Activated naive CD4-positive, alpha-beta T cell treated with anti-CD3 and anti-CD28 coated beads for 36 hours (primary cell): Measurements from ENCODE around the gene CGB7. TPM values are rescaled to one million over a fixed set of nuclear protein-coding genes. Genes with fewer than 3 reads are reported as not detected.
A peak's percentile ranks its signal among the peaks of the same experiment; 100 is the strongest.

Experiments
- CTCF ChIA-PET: fragments of 350-600 bp; sonication (Branson Sonifier 250); formaldehyde crosslinking; loops from one replicate; lab custom pipeline; 2021; ENCODE audit warnings: antibody characterized with exemption; lab: Charles Lee
- DNase-seq: peaks from one replicate; pipeline ENCODE4 v3.0.0-alpha.2; 2020
- H3K27ac Mint-ChIP-seq: one replicate; pipeline ENCODE4 v1.8.0; 2021; ENCODE audit warnings: mild to moderate bottlenecking, mixed read lengths
- H3K27me3 Mint-ChIP-seq: one replicate; pipeline ENCODE4 v1.8.0; 2021; ENCODE audit warnings: low read depth, mixed read lengths
- H3K36me3 Mint-ChIP-seq: one replicate; pipeline ENCODE4 v1.8.0; 2021; ENCODE audit warnings: low read depth, mixed read lengths
- H3K4me1 Mint-ChIP-seq: one replicate; pipeline ENCODE4 v1.8.0; 2021; ENCODE audit warnings: low read depth, mixed read lengths
- H3K4me3 Mint-ChIP-seq: one replicate; pipeline ENCODE4 v1.8.0; 2021; ENCODE audit warnings: mild to moderate bottlenecking, moderate library complexity, mixed read lengths
- H3K9me3 Mint-ChIP-seq: one replicate; pipeline ENCODE4 v1.8.0; 2021; ENCODE audit warnings: mixed read lengths
- intact Hi-C: fragments of 100-400 bp; cut with micrococcal nuclease; formaldehyde crosslinking; loops from one replicate; pipeline ENCODE4 v1.15.1; 2023
- total RNA-seq, 2 experiments: library from RNA; stranded (reverse); gene quantifications; one replicate each; pipeline ENCODE4 v1.2.3, GENCODE V29; 2021

Gene CGB7
- not detected for total RNA-seq

DNA sequence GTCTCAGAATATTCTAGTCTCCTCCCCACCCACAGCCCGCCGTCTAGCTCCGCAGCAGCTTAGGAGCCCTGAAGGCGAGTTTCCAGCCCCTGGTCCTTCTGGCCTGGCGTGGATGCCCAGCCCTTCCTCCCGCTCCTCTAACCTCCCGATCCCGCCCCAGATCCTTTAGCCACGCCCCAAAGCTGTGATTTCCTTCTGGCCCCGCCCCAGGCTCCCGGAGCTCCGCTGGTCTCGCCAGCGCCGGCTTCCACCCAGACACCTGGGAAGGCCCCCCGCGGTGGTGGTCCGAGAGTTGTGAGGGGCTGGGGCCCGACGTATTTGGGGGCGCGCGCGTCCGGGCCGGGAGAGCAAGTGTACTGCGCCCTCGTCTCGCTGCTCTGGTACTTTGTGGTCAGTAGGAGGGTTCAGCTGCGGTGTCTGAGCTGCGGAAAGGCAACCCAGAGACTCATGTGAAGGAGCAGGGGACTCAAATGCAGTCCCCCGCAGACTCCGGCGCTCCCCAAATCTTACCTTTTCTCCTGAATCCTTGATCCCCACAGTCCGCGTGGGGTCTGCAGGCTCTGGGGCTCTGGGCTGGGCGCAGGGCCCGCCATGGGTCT, at the start of gene CGB7:
Gene CGB7 (minus strand): TSS at position 114 of the 599 bp plus-strand sequence. CDS start 2,374 bp downstream, outside the sequence.
- H3K27ac Mint-ChIP-seq, result no peak within 1 kb of the TSS
- CTCF ChIA-PET, result interaction anchor here (0.6 to 1.7 kb wide), 5 partner anchors 17 to 328 kb away, joined by 3 to 5 read pairs (median 5); partner anchors contain the start of genes GYS1 and RUVBL2
- H3K36me3 Mint-ChIP-seq, result no peaks in the 10 kb centered on the region
- peak within 1 kb of the TSS; percentile 71 for H3K4me3 Mint-ChIP-seq
- peak; percentile 52 for DNase-seq
- peaks cover 22% of the 10 kb centered on the region for H3K4me1 Mint-ChIP-seq
- intact Hi-C loops, result loop anchor here (5.0 kb wide), 1 partner anchor 90 kb away; no protein-coding TSS in a partner anchor
- no peaks in the 10 kb centered on the region for H3K9me3 Mint-ChIP-seq
- peaks cover 40% of the 10 kb centered on the region for H3K27me3 Mint-ChIP-seq

DNA sequence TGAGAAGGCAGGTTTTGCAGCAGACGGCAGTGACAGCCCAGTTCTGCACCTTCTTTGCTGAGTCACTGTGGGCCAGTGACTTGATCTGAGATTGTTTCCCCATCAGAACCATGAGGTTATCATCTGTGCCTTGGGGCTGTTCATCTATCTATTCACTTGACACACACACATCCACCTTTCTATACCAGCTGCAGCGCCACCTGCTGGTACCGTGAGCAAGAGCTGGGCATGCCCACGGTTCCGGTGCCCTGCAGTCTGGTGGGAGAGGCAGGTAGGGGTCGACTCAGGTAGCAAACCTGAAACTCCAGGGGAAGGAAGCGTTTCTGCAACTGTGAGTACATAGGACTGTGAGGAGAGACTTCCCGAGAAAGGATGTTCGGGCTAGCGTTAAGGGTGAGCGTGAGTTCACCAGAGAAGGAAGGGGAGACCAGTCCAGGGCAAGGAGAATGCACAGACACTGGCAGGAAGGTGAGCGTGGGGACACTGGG, 49.1 kb upstream of the CGB7 start:
- CTCF ChIA-PET, result interaction anchor here (0.6 to 2.2 kb wide), 12 partner anchors 8 to 122 kb away, joined by 3 to 10 read pairs (median 3); no protein-coding TSS in a partner anchor
- DNase-seq, result peak; percentile 73
- H3K27me3 Mint-ChIP-seq, result no peaks in the 10 kb centered on the region
- H3K9me3 Mint-ChIP-seq, result no peaks in the 10 kb centered on the region
- H3K27ac Mint-ChIP-seq, result no peak overlapping the region
- H3K4me1 Mint-ChIP-seq, result peaks cover 2% of the 10 kb centered on the region
- intact Hi-C loops, result no loop called here
- peaks cover 34% of the 10 kb centered on the region for H3K36me3 Mint-ChIP-seq
- H3K4me3 Mint-ChIP-seq, result no peak overlapping the region

DNA sequence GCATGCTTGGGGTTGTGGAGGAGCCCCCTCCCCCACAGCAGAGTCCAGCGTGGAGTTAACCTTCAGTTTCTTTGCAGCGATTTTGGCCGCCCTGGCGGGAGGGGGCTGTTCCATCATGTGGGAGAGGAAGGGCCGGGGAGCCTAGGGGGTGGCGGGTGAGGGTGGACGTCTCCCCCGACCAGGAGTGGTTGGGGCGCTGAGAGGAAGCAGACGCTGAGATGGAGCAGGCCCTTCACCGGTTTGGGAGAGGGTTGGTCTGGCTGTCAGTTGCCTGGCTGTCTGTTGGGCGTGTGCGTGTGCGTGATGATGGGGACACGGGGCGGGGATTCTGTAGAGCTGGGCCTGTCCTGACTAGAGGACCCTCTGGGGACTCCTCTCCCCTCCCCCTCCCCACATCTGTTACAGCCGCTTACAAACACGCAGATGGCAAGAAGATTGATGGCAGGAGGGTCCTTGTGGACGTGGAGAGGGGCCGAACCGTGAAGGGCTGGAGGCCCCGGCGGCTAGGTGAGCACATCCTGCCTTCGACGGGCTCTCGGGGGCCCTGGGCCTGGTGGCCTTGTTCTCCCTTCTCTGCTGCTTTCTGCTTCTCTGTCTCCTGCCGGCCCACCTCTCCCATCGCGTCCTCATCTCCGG, 46.8 kb upstream of the CGB7 start:
- no peak for DNase-seq
- Mint-ChIP-seq H3K9me3 (no peaks in the 10 kb centered on the region), H3K4me3 (no peak overlapping the region), H3K36me3 (peaks cover 40% of the 10 kb centered on the region), H3K4me1 (peaks cover 2% of the 10 kb centered on the region), H3K27ac (no peak overlapping the region), H3K27me3 (no peaks in the 10 kb centered on the region)
- intact Hi-C loops, result no loop called here
- CTCF ChIA-PET, result interaction anchor here (1.1 to 2.1 kb wide), 3 partner anchors 11 to 111 kb away, joined by 3 to 16 read pairs (median 4); partner anchors contain the start of genes LIN7B and RUVBL2

DNA sequence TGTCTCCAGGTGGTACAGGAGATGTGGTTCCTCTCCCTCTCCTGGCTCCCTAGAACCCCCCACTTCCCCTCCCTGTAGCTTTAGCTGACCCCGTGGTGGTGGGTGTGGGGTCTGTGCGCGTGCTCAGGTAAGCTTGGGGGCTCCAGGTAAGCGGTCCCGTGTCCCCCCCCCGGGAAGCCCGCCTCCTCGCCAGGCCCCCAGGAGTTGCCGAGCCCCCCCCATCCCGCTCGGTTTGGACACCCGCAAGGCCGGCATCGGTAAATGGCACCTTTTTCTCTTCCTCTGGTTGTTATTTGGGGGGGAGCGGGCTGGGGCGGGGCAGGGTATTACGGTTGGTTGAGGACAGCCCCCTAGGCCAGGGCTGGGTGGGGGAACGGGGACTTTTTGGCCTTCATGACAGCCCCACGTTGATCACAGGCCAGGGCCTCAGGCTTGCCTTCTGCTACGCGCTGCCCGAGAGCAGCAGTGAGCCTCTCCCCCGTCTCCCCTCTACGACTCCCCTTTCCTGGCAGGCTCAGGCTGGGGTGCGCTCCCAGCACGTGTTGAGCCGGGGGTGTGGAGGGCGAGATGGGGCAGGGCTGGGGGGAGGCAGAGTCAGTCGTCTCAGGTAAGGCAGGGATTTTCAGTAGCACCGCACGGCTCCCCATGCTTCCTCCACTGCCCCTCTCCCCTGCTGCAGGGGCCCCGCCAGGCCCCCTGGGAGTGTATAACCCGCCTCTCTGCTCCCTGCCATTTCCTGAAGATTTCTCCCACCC, 46.0 kb upstream of the CGB7 start:
- Mint-ChIP-seq H3K27ac (no peak overlapping the region), H3K4me3 (no peak overlapping the region), H3K36me3 (peaks cover 39% of the 10 kb centered on the region), H3K27me3 (no peaks in the 10 kb centered on the region), H3K4me1 (peaks cover 2% of the 10 kb centered on the region), H3K9me3 (no peaks in the 10 kb centered on the region)
- intact Hi-C loops, result no loop called here
- CTCF ChIA-PET, result interaction anchor here (1.0 kb wide), 1 partner anchor 10 kb away, joined by 3 read pairs; no protein-coding TSS in a partner anchor
- no peak for DNase-seq

DNA sequence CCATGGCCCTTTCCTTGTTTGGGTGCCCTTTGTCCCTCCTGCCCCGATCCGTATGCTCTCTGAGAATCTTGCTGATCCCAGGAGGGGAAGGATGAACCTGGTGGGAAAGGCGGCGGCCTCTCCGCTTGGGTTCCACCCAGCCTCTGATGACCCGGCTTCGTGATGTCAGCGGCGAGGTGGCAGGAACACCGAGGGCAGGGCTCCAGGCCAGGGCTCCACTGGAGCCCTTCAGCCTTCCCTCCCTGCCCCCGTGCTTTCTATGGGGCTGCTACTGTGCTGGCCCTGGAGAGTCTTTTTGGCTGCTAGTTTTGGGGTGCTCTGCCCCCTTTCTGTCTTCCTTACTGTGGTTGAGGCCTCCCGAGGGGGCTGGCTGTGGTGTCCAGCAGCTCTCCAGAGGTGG, 44.8 kb upstream of the CGB7 start:
- no peak overlapping the region for H3K4me3 Mint-ChIP-seq
- CTCF ChIA-PET, result no interaction called here

DNA sequence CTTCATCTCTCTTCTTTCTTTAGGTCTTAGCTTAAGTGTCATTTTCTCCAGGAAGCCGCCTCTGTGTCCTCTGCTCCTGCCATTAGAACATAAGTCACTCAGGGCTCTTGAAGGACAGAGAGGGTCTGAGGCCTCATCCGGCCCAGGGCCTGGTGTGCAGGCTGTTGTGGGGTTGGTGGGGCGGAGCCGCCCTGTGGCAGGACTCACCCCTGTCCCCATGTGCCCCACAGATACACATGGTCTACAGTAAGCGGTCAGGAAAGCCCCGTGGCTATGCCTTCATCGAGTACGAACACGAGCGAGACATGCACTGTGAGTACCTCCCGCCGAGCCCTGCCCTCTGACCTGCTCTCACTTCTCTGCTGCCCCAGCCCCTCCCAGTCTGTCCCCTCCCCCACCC, 43.6 kb upstream of the CGB7 start:
- Mint-ChIP-seq H3K36me3 (peaks cover 30% of the 10 kb centered on the region), H3K4me1 (no peaks in the 10 kb centered on the region), H3K9me3 (no peaks in the 10 kb centered on the region), H3K27me3 (no peaks in the 10 kb centered on the region), H3K4me3 (no peak overlapping the region), H3K27ac (no peak overlapping the region)
- CTCF ChIA-PET, result no interaction called here
- no peak for DNase-seq
- intact Hi-C loops, result no loop called here

More for the DNA sequence above, 44.8 kb upstream of the CGB7 start:
- DNase-seq, result no peak
- peaks cover 2% of the 10 kb centered on the region for H3K4me1 Mint-ChIP-seq
- H3K27me3 Mint-ChIP-seq, result no peaks in the 10 kb centered on the region
- H3K36me3 Mint-ChIP-seq, result peaks cover 38% of the 10 kb centered on the region
- H3K9me3 Mint-ChIP-seq, result no peaks in the 10 kb centered on the region
- no peak overlapping the region for H3K27ac Mint-ChIP-seq
- intact Hi-C loops, result no loop called here

DNA sequence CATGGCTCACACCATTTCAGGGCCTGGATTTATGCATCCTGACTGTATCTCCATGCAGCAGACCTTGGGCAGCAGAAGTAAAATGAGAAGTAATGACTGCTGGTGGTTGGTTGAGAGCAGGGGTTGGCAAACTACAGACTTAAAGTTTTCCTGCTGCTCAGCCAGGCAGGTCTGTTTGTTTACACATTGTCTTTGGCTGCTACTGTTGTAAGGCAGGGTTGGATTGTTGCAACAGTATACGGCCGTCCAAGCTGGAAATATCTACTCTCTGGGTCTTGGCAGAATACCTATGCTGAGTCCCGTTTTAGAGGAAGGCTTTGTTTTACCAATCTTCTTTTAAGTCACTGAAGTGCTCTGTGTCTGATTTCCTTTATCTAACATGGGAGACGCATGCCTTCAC, 41.2 kb upstream of the CGB7 start:
- DNase-seq, result no peak
- H3K9me3 Mint-ChIP-seq, result no peaks in the 10 kb centered on the region
- H3K4me1 Mint-ChIP-seq, result peaks cover 2% of the 10 kb centered on the region
- CTCF ChIA-PET, result interaction anchor here (0.8 to 3.0 kb wide), 12 partner anchors 8 to 202 kb away, joined by 3 to 27 read pairs (median 5); partner anchors contain the start of gene LIN7B
- H3K27me3 Mint-ChIP-seq, result no peaks in the 10 kb centered on the region
- peaks cover 24% of the 10 kb centered on the region for H3K36me3 Mint-ChIP-seq
- H3K27ac Mint-ChIP-seq, result no peak overlapping the region
- intact Hi-C loops, result no loop called here
- H3K4me3 Mint-ChIP-seq, result no peak overlapping the region

DNA sequence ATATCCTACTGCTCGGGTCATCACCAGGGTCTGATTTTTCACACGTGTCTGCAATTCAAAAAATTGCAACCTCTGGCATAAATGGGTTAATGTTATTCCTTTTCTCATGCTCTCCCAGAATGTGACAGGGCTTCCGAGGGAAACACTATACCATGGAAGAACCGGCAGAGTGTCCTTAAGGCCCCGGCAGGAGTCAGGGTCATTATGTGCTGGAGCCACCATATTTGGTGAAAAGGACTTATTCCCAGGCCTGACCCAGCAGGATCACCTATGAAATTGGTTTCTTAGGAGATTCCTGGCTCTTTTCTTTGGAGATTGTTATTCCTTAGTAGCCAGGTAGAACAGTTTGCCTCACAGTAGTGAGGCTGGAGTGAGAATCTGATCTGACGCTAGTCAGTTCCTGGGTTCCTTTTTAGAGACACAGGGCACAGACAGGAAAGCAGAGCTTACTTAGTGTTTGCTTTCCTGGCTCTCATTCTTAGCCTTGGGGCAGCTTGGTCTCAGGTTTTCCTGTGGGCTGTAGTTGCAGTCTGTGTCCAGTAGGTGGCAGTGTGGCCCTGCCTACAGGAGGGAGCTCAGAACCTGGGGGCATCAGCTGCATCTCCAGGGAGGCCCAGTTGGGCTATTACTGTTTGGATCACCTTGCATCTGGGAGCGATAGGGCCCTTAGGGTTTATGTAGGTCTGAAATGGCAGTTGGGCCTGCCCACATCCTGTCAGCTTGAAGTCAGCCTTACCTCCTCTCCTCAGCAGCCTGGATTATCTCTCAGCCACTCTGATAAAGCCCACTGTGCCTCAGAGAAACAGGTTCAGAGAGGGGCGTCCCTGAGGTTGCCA, 40.1 kb upstream of the CGB7 start:
- Mint-ChIP-seq H3K27ac (no peak overlapping the region), H3K36me3 (peaks cover 25% of the 10 kb centered on the region), H3K4me3 (no peak overlapping the region), H3K9me3 (no peaks in the 10 kb centered on the region), H3K27me3 (no peaks in the 10 kb centered on the region), H3K4me1 (peaks cover 4% of the 10 kb centered on the region)
- intact Hi-C loops, result loop anchor here (1.0 kb wide), 2 partner anchors 49 to 102 kb away; no protein-coding TSS in a partner anchor
- CTCF ChIA-PET, result interaction anchor here (0.5 to 3.0 kb wide), 29 partner anchors 9 to 344 kb away, joined by 3 to 27 read pairs (median 4); partner anchors contain the start of gene LIN7B
- peak; percentile 78 for DNase-seq

DNA sequence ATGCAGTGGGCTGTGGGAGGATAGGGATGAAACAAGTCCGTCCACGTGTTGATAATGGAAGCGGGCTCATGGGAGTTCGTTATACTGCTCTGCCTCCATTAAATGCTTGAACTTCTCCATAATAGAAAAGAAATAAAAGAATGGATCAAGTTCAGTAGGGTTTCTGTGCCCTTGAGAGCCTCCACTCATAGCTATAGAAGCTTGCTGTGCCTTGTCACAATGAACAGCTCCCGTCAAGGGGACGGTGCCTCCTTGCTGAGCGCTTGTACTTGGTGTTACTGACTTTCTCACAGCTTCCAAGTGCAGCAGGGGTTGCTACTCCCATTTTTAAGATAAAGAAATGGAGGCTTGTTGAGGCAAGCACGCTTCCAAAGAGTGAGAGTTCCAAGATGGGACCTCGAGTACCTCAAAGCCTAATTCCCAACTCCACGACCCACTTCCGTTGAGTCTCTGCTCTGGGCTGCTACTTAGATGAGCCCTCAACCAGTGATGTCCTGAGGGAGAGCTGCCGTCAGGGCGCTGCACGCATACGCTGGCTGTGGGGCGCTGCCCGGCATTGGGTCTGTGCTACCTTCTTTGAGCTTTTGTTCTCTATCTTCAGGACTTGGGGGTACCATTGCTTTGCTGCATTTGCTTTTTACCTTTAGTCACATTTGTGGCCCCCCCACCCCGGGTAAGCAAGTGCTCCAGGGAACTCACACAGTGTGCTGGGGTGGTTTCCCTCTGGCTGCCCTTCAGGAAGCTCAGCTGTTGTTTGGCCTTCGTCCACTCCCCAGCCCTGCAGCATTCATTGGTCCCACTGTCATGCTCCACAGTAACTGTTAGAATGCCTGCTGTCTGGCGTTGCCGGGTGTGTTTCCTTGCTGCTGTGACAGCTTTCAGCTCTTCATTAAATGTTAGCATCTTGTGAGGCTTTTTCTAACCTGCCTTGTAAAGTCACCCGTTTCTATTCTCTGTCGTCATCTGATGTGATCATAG, 37.2 kb upstream of the CGB7 start:
- H3K36me3 Mint-ChIP-seq, result peaks cover 41% of the 10 kb centered on the region
- no peak for DNase-seq
- no peaks in the 10 kb centered on the region for H3K27me3 Mint-ChIP-seq
- CTCF ChIA-PET, result interaction anchor here (0.6 to 3.0 kb wide), 3 partner anchors 11 to 131 kb away, joined by 3 to 9 read pairs (median 3); no protein-coding TSS in a partner anchor
- H3K27ac Mint-ChIP-seq, result no peak overlapping the region
- H3K4me3 Mint-ChIP-seq, result no peak overlapping the region
- intact Hi-C loops, result no loop called here
- H3K4me1 Mint-ChIP-seq, result peaks cover 21% of the 10 kb centered on the region
- H3K9me3 Mint-ChIP-seq, result no peaks in the 10 kb centered on the region

DNA sequence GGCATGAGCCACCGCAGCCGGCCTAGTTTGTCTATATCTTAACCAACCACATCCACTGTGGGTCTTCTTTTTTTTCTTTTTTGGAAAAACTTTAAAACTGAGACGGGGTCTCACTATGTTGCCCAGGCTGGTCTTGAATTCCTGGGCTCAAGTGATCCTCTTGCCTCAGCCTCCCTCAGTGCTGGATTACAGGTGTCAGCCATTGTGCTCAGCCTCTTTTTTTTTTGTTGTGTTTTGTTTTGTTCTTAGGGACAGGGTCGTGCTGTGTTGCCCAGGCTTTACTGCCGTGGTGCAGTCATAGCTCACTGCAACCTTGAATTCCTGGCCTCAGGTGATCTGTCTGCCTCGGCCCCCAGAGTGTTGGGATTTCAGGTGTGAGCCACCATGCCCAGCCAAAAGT, 35.1 kb upstream of the CGB7 start:
- DNase-seq, result no peak
- CTCF ChIA-PET, result interaction anchor here (0.7 kb wide), 1 partner anchor 22 kb away, joined by 3 read pairs; no protein-coding TSS in a partner anchor
- Mint-ChIP-seq H3K36me3 (peaks cover 38% of the 10 kb centered on the region), H3K4me3 (no peak overlapping the region), H3K4me1 (peaks cover 29% of the 10 kb centered on the region), H3K27me3 (no peaks in the 10 kb centered on the region), H3K9me3 (no peaks in the 10 kb centered on the region), H3K27ac (no peak overlapping the region)
- intact Hi-C loops, result no loop called here
